ENCODE results near the gene ALOXE3. TPM values are rescaled to one million over a fixed set of nuclear protein-coding genes. Genes with fewer than 3 reads are reported as not detected.

ALOXE3 gene
- total RNA-seq, 2 experiments from 2014 or later = 0.81 to 0.91 TPM

- Histone ChIP-seq H3K27ac (ENCODE audit: low read depth in 1 of 2, low read length in 2 of 2) (no peak overlapping the region), H3K27me3 (ENCODE audit: control insufficient read depth in 1 of 2, insufficient read depth in 2 of 2, low read length in 2 of 2) (no peaks in the 10 kb centered on the region), H3K9me3 (ENCODE audit: control insufficient read depth in 1 of 2, insufficient read depth in 1 of 2, low read length in 2 of 2) (no peaks in the 10 kb centered on the region), H3K4me1 (ENCODE audit: insufficient read depth, low read length) (peaks cover 28% of the 10 kb centered on the region), H3K4me3 (ENCODE audit: low read length) (no peak overlapping the region), H3K36me3 (ENCODE audit: insufficient read depth, low read length) (peaks cover 92% of the 10 kb centered on the region)
- H3K4me1 Mint-ChIP-seq (ENCODE audit: low read depth) = peaks cover 8% of the 10 kb centered on the region
- H3K9me3 Mint-ChIP-seq = no peaks in the 10 kb centered on the region
- H3K27ac Mint-ChIP-seq = no peak overlapping the region
- no peak for TF ChIP-seq CTCF (IDR thresholded peaks at IDR 0.05)
- DNase-seq (peak in 2 of 14 experiments; percentile 9 to 15), ATAC-seq (ENCODE audit: poor library complexity) (peak; percentile 2)
- H3K4me3 Mint-ChIP-seq = peak overlapping the region; percentile 56
- CTCF ChIA-PET = interaction anchor here (0.7 kb wide), 1 partner anchor 21 kb away, joined by 3 read pairs; no protein-coding TSS in a partner anchor
- peaks cover 3% of the 10 kb centered on the region for H3K27me3 Mint-ChIP-seq
- intact Hi-C loops (cut with DNase I, micrococcal nuclease) = no loop called here
- POLR2A ChIA-PET = interaction anchor here (0.7 to 4.5 kb wide), 2 partner anchors 11 to 75 kb away, joined by 3 to 19 read pairs; no protein-coding TSS in a partner anchor
- H3K36me3 Mint-ChIP-seq (ENCODE audit: low read depth) = peaks cover 95% of the 10 kb centered on the region
These were observed 26.3 kb upstream of the ALOXE3 start for GRCh38 chr17:8144401-8145231.

GRCh38 chr17:8143581-8144400 lies 25.5 kb upstream of the ALOXE3 start:
- H3K36me3 Mint-ChIP-seq (ENCODE audit: low read depth) = peaks cover 87% of the 10 kb centered on the region
- intact Hi-C loops (cut with DNase I, micrococcal nuclease) = no loop called here
- Histone ChIP-seq H3K36me3 (ENCODE audit: insufficient read depth, low read length) (peaks cover 85% of the 10 kb centered on the region), H3K27ac (ENCODE audit: low read depth in 1 of 2, low read length in 2 of 2) (no peak overlapping the region), H3K9me3 (ENCODE audit: control insufficient read depth in 1 of 2, insufficient read depth in 1 of 2, low read length in 2 of 2) (no peaks in the 10 kb centered on the region), H3K27me3 (ENCODE audit: control insufficient read depth in 1 of 2, insufficient read depth in 2 of 2, low read length in 2 of 2) (no peaks in the 10 kb centered on the region), H3K4me3 (ENCODE audit: low read length) (no peak overlapping the region), H3K4me1 (ENCODE audit: insufficient read depth, low read length) (peaks cover 31% of the 10 kb centered on the region)
- TF ChIP-seq CTCF (IDR thresholded peaks at IDR 0.05) = no peak
- peaks cover 5% of the 10 kb centered on the region for H3K4me1 Mint-ChIP-seq (ENCODE audit: low read depth)
- peaks cover 3% of the 10 kb centered on the region for H3K27me3 Mint-ChIP-seq
- CTCF ChIA-PET = no interaction called here
- ATAC-seq (ENCODE audit: poor library complexity) = peak; percentile 4
- POLR2A ChIA-PET = interaction anchor here (1.1 to 4.5 kb wide), 2 partner anchors 7 to 12 kb away, joined by 3 to 19 read pairs; no protein-coding TSS in a partner anchor
- H3K27ac Mint-ChIP-seq = no peak overlapping the region
- H3K9me3 Mint-ChIP-seq = no peaks in the 10 kb centered on the region
- peak overlapping the region; percentile 56 for H3K4me3 Mint-ChIP-seq
- peak in 3 of 14 experiments; percentile 21 to 48 (median 25) for DNase-seq

- H3K4me3 ChIP-seq (ENCODE audit: low read length) = no peak overlapping the region
- DNase-seq (peak in 2 of 14 experiments; percentile 16 to 43), ATAC-seq (ENCODE audit: poor library complexity) (no peak)
- peak overlapping the region; percentile 60 for H3K4me3 Mint-ChIP-seq
- peaks cover 78% of the 10 kb centered on the region for H3K36me3 ChIP-seq (ENCODE audit: insufficient read depth, low read length)
- H3K36me3 Mint-ChIP-seq (ENCODE audit: low read depth) = peaks cover 79% of the 10 kb centered on the region
- peaks cover 34% of the 10 kb centered on the region for H3K4me1 ChIP-seq (ENCODE audit: insufficient read depth, low read length)
- H3K9me3 Mint-ChIP-seq = no peaks in the 10 kb centered on the region
- peaks cover 3% of the 10 kb centered on the region for H3K27me3 Mint-ChIP-seq
- H3K9me3 ChIP-seq (ENCODE audit: control insufficient read depth in 1 of 2, insufficient read depth in 1 of 2, low read length in 2 of 2) = no peaks in the 10 kb centered on the region
- peaks cover 5% of the 10 kb centered on the region for H3K4me1 Mint-ChIP-seq (ENCODE audit: low read depth)
- CTCF ChIA-PET = no interaction called here
- no peaks in the 10 kb centered on the region for H3K27me3 ChIP-seq (ENCODE audit: control insufficient read depth in 1 of 2, insufficient read depth in 2 of 2, low read length in 2 of 2)
- POLR2A ChIA-PET = interaction anchor here (1.1 to 4.5 kb wide), 2 partner anchors 8 to 13 kb away, joined by 3 to 19 read pairs; no protein-coding TSS in a partner anchor
- intact Hi-C loops (cut with DNase I, micrococcal nuclease) = no loop called here
- H3K27ac ChIP-seq (ENCODE audit: low read depth in 1 of 2, low read length in 2 of 2) = no peak overlapping the region
- TF ChIP-seq CTCF (IDR thresholded peaks at IDR 0.05) = no peak
- no peak overlapping the region for H3K27ac Mint-ChIP-seq
These were observed 24.7 kb upstream of the ALOXE3 start for GRCh38 chr17:8142887-8143580.
